Gastrocnemius medialis (tissue), 4 donors: ENCODE data around the gene SMURF1.

Experiments
- POLR2A ChIP-seq, 2 donors: fragments of 450-650 bp; IDR thresholded peaks; one replicate each; pipeline ENCODE4 v1.6.1; 2017; ENCODE audit warnings: antibody characterized with exemption in 2 of 2, mild to moderate bottlenecking in 2 of 2, moderate library complexity in 2 of 2
- TF ChIP-seq, protein P1 (sequence below), 5 experiments: fragments of 450-650 bp in 3 of 5; fragments of 200-600 bp in 2 of 5; sonication (generic) in 2 of 5; IDR thresholded peaks in 4 of 5; conservative IDR thresholded peaks in 1 of 5; 1 replicate in 4 of 5; 2 replicates in 1 of 5; pipeline ENCODE4 v1.5.1; 2016 to 2019; ENCODE audit warnings: antibody characterized with exemption in 5 of 5, mild to moderate bottlenecking in 3 of 5, moderate library complexity in 3 of 5

DNA sequence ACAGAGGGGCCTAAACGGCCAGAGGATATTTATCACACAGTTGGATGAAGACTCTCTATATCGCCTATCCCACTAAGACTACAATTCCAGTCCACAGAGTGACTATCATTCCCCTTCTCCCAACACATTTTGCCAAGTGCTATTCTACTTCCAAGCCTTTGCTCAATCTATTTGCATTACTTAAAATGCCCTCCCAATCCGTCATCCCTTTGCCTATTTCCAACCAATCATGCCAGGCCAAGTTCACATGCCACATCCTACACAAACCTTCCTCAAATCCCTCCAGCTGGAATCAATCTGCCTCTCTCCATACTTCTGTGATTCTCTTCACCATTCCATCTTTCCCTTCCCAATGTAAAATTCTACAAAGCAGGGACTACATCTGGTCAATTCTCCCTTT lies 38.2 kb downstream of the SMURF1 start:
- TF ChIP-seq, protein P1, sequence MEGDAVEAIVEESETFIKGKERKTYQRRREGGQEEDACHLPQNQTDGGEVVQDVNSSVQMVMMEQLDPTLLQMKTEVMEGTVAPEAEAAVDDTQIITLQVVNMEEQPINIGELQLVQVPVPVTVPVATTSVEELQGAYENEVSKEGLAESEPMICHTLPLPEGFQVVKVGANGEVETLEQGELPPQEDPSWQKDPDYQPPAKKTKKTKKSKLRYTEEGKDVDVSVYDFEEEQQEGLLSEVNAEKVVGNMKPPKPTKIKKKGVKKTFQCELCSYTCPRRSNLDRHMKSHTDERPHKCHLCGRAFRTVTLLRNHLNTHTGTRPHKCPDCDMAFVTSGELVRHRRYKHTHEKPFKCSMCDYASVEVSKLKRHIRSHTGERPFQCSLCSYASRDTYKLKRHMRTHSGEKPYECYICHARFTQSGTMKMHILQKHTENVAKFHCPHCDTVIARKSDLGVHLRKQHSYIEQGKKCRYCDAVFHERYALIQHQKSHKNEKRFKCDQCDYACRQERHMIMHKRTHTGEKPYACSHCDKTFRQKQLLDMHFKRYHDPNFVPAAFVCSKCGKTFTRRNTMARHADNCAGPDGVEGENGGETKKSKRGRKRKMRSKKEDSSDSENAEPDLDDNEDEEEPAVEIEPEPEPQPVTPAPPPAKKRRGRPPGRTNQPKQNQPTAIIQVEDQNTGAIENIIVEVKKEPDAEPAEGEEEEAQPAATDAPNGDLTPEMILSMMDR (IDR thresholded peaks at IDR 0.05 in 4 of 5, conservative IDR thresholded peaks at IDR 0.05 in 1 of 5) = no peak
- TF ChIP-seq POLR2A (IDR thresholded peaks at IDR 0.05) = no peak
